DLD1 (cell line): ENCODE results near the gene LRRC8C.

Experiments
- in situ Hi-C: cut with HindIII; loops from 2 replicates; pipeline ENCODE4 v1.10.0; 2017; ENCODE audit warnings: low sequenced_read_pairs

The LRRC8C gene

DNA sequence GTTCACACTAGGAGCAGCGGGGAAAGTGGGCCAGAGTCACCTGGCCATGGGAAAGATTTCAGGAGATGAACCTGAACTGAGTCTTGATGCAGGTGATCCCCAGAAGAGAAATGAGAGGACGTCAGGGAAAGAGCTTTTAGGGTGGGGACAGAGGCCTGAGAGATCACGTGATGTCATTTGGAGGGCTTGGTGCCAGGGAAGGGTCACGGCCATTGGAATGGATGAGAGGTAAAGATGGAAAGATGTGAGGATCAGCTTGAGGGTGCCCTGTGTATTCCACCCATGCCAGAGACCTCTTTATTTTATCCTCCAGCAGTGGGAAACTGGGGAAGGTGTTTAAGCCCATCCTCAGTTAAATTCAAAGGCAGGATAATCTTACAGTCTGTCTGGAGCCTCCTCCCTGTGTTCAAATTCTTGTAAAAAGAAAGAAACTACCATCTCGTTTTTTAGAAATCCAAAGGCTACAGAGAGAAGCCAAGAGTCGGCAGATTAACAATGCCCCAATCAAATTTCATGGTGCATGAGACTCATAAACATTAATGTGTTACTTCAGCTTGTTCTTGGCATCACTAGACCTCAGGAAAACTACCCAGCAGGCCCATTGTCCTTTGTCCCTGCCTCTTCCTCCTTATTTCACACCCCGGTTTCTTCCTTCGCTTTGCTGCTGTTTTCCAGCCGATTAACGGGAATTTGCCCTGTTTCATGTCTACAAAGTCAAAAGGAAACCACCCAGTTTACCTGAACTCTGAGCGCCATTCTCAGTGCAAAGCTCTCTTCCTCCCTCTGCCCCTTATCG lies 94.8 kb downstream of the LRRC8C start:
- in situ Hi-C loops: loop anchor here (25.0 kb wide), 1 partner anchor 265 kb away; no protein-coding TSS in a partner anchor

DNA sequence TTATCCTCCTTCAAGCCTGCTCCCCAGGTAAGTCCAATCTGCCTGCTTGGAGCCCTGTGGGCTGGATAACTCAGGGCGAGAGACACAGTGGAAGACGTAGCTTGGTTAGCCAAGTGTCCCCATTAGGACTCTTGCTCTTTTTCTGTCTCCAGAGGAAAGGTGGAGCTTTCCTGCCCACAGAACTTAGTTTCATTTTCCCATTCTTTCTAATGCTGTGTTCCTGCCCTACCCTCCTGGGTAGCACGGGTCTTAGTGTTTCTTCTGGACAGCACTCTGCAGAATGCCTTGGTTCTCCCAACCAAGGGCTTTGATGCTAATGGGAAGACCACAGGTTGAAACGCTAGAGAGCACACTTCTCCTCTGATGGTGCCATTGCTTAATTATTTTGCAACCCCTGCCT lies 95.5 kb downstream of the LRRC8C start:
- in situ Hi-C loops: loop anchor here (25.0 kb wide), 1 partner anchor 266 kb away; no protein-coding TSS in a partner anchor

DNA sequence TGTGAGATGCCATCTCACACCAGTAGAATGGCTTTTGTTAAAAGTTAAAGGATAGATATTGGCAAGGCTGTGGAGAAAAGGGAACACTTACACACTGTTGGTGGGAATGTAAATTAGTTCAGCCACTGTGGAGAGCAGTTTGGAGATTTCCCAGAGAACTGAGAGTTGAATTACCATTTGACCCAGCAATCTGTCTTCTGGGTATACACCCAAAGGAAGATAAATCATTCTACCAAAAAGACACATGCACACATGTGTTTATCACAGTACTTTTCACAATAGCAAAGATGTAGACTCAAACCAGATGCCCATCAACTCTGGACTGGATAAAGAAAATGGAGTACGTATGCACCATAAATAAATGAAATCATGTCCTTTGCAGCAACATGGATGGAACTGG lies 99.3 kb downstream of the LRRC8C start:
- in situ Hi-C loops: loop anchor here (25.0 kb wide), 1 partner anchor 270 kb away; no protein-coding TSS in a partner anchor

DNA sequence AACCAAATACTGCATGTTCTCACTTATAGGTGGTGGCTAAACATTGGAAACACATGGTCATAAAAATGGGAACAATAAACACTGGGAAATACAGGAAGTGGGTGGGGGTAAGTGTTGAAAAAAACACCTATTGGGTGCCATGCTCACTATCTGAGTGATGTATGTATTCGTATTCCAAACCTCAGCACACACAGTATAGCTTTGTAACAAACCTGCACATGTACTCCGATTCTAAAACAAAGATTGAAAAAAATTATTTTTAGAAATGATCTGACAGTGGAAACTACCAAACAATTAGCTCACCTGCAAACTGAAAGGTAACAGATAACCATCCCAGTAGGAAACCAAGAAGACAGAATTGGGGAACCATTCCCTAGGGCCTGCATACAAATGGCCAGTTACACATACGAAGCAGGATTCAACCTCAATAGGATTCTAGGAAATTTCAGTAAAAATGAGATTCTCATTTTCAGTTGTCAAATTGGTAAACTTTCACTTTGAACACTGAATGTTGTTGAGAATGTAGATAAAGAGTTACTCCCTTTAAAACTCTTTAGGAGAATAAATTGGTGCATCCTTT lies 99.8 kb downstream of the LRRC8C start:
- in situ Hi-C loops: loop anchor here (25.0 kb wide), 1 partner anchor 270 kb away; no protein-coding TSS in a partner anchor

DNA sequence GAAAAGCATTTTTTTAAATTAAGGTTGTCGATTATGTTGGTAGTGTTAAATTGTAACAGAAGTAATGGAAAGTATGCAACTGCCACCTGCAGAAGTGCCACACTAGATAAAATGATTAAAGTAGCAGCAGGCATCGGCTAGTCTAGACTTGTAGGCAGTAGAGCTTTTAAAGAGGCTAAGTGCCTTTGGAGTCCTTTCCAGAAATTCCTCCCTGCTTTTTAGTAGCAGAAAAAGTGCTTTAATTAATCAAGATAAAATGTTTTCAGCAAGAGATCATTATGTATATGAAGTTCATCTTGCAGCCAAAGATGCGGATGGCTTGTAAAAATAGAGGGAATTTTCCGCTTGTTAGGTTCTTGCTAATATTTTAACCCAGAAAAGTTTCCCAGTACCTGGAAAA lies 100.8 kb downstream of the LRRC8C start:
- in situ Hi-C loops: loop anchor here (25.0 kb wide), 1 partner anchor 271 kb away; no protein-coding TSS in a partner anchor

DNA sequence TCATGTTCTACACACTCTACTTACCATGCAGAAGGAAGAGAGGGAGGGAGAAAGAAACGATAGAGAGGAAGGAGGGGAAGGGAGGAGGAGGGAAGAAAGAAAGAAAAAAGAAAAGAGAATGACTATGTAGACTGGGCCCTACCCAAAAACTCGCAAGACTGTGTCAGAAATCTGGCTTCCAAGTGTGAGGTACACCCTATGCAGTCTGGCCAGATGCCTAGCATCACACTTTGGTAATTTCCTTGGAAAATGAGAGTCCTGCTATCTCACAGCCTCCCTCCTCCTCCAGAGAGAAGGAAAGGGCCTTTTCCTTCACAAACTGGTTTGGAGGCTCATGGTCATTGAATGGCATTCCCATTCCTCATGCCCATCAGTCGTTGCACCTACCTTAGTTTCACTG lies 101.5 kb downstream of the LRRC8C start:
- in situ Hi-C loops: loop anchor here (25.0 kb wide), 1 partner anchor 272 kb away; no protein-coding TSS in a partner anchor

DNA sequence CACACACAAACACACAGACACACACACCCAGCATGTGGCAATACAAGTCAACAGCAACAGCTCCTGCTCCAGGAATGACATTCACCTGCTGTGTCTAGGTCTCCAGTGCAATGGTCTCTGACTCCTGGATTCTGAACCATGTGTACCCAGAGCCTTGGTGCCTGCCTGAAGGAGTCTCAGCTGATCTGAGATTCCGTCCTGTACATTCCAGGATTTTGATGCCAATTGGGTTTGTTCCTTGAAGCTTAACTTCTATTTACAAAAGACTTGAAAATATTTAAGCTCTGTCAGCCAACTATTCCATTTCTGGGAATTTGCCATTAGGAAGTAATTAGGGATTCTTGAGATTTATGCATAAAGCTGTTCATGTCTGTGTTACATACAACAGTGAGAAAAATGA lies 102.6 kb downstream of the LRRC8C start:
- in situ Hi-C loops: loop anchor here (25.0 kb wide), 1 partner anchor 273 kb away; no protein-coding TSS in a partner anchor

DNA sequence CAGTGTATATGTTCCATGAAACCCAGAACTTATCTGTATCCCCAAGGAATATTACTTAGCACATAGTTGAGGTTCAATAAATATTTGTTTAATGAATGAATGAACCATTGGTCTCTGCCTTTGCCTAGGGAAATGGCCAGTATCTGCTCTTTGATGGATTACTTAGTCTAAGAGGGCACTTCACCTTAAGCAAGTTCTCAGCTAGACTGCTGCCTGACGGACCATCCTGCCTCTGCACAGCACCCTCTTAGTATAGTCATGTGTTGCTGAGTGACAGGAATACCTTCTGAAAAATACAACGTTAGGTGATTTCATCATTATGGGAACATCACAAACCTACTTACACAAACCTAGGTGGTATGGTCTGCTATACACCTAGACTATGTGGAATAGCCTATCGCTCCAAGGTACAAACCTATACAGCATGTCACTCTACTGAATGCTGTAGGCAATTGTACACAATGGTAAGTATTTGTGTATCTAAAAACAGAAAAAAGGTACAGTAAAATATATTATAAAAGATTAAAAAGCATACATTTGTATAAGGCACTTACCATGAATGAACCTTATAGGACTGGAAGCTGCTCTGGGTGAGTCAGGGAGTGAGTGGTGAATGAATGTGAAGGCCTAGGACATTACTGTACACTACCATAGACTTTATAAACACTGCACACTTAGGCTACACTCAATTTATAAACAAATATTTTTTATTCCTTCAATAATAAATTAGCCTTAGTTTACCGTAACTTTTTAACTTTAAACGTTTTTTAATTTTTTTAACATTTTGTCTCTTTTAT lies 104.2 kb downstream of the LRRC8C start:
- in situ Hi-C loops: loop anchor here (25.0 kb wide), 1 partner anchor 275 kb away; no protein-coding TSS in a partner anchor

DNA sequence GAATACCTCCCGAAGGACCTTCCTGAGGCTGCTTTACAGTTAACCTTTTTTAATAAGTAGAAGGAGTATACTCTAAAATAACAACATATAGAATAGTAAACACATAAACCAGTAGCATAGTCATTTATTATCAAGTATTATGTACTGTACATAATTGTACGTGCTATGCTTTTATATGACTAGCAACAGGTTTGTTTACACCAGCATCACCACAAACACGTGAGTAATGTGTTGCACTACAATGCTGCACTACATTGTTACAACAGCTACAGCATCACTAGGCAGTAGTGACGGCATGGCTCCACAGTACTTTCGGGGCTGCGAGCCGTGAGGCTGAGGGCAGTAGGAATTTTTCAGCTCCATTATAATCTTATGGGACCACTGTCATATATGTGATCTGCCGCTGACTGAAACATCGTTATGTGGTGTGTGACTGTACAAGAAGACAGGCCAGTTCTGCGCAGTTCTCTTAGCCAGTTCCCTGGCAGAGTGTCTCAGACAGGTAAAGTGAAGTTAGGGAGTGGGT lies 105.1 kb downstream of the LRRC8C start:
- in situ Hi-C loops: loop anchor here (25.0 kb wide), 1 partner anchor 276 kb away; no protein-coding TSS in a partner anchor

DNA sequence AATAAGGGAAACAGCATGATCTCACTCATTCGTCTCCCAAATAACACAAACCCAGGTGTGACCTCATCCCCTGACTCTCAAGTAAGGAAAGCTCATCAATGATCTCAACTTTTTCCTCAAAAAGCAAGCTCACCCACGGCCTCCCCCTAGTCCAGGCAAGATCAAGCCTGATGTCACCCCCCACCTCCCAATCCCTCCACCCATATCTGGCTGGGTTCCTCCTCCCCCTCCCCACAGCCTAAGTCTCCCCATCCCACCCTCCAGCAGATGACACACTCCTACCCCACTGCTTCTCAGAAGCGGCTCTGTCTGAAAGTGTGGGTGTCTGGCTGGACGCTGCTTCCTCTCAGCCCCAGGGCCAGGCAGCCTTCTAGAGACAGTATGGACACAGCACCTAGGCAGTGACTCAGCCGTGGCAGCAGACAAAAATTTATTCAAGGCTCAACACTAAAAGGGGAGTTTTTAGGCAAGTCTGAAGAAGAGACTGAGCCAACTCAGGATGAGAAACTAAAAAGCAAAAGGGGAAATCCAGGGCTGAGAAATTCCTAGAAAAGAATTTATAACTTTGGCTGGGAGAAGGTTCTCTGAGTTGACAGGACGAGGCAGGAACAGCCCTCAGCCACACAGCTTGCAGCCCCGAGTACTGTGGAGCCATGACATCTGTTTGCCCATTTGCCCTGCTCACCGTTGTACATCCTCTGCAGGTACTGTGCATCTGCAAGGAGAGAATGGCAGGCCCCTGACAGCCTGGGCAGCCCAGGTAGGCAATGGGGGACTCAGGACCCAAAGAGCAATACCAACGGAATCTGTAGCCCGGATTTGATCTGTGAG lies 106.3 kb downstream of the LRRC8C start:
- in situ Hi-C loops: loop anchor here (25.0 kb wide), 1 partner anchor 277 kb away; no protein-coding TSS in a partner anchor

DNA sequence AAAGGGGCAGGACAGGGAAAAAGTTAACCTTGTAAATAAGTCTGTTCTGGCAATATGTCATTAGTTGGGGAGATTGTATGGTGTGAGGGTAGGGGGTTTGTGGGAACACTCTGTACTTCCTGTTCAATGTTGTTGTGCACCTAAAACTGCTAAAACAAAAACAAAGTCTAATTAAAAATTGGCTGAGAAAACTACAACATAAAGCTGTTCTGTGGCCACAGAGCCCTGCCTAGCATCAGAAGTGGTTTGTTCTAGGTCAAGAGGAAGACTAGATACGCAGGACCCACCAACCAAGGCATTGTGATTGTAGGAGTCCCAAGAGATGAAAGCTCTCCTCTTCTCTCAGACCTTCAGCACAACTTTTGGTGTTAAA lies 106.9 kb downstream of the LRRC8C start:
- in situ Hi-C loops: loop anchor here (25.0 kb wide), 1 partner anchor 278 kb away; no protein-coding TSS in a partner anchor

DNA sequence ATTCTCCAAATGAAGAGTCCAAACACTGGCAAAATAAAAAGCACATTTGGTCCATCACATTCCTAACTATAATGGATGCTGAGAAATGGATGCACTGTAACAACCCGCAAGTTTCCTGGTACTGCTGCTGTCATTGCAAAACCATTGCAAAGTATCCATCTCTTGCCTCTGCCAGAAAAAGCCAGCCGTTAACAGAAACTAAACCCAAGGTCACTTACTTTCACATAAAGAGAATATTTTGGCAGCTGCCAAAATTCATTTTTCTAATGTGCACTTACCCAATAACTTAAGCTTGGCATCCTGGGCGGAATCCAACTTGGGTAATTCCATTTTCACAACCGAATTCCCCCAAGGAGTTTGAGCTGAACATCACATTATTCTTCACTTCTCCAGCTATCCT lies 110.9 kb downstream of the LRRC8C start:
- in situ Hi-C loops: loop anchor here (25.0 kb wide), 1 partner anchor 281 kb away; no protein-coding TSS in a partner anchor

DNA sequence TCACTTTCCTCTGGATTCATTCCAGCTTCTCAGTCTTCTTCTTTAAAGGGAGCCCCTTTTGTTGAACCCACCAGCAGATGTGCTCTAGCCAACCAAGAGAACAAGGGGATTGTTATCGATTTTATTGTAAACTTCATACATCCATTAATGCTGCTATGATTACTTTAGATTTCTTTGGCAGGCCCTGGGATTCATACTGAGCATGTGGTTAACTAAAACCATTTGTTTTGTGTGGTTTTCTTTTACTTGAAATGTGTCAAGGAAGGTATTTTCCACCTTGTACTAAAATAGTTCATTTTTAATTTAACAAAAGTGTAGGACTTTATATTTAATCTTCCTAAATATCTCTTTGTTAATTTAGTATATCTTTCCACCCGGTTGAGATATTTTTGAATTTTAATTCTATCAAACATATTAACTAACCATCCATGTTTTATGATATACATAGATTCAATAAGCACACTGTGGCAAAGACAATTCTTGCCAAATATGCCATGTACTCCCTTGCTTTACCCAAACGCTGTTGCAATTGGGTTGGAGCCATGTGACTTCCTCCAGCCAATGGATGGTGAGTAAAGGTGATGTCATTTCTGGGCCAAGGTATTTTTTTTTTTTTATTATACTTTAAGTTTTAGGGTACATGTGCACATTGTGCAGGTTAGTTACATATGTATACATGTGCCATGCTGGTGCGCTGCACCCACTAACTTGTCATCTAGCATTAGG lies 113.7 kb downstream of the LRRC8C start:
- in situ Hi-C loops: loop anchor here (25.0 kb wide), 1 partner anchor 284 kb away; no protein-coding TSS in a partner anchor

DNA sequence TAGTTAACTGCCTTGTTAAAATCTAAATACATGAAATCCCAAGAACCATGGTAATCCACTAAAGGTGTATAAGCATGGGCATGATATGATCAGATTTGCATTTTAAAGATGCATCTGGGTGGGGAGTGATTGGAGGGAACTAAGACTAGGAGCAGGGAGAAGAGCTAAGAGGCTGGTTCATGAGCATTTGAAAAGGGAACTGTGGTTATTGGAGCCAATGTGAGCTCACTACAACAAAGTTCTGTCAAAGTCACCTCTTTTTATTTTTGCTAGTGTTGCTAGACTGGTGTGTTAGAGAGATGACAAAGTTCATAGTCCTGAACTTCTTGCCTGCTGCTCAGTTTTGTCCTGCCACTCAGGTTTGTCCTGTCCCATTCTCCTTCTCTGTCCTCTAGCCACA lies 120.8 kb downstream of the LRRC8C start:
- in situ Hi-C loops: no loop called here

DNA sequence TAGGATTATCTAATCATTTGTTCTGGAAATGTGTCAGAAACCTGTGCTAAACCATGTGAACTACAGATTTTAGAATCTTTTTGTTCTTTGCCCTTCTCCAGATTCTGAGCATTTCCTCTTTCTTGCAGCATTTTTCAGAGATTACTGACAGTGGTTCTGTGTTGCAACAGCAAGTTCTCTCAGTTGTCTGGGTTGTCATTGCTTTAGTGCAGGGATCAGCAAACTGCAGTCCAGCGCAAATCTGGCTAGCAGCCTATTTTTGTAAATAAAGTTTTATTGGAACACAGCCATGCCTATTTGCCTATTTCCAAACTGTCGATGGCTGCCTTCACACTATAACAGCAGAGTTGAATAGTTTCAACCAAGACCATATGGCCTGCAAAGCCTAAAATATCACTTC lies 121.6 kb downstream of the LRRC8C start:
- in situ Hi-C loops: no loop called here

DNA sequence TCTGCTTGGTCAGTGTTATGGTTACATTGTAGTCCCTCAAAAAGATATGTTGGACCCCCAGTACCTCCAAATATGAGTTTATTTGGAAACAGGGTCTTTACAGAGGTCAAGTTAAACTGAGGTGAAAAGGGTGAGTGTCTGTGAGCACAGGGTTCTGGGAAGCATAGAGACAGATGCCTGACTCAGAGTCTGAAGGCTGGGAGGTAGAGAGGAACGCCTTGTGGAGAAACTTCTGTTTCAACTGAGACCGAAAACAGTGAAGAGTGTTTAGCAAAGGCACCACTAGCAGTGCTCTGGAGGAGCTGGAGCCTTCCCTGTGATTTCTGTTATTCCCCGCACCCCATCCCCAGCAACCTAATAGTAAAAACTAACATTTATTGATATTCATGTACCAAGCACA lies 122.7 kb downstream of the LRRC8C start:
- in situ Hi-C loops: no loop called here

DNA sequence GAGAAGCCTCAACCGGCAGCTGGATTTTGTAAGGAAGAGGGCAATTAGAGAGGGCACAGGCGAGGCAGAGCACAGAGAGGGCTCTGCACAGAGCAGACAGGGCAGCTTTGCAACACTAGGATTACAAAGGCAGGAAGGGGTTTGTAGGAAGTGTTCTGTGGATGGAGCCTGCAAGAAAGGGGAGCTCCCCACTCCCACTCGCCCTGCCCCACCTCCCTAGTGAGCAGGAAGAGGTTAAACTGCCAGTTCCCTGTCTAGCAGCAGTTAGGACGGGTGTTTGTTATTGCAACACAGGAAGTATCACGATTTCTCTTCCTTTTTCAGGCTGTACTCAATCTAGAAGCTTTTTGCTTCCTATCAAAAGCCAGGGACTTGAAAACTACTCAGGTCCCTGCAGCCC lies 124.6 kb downstream of the LRRC8C start:
- in situ Hi-C loops: no loop called here

DNA sequence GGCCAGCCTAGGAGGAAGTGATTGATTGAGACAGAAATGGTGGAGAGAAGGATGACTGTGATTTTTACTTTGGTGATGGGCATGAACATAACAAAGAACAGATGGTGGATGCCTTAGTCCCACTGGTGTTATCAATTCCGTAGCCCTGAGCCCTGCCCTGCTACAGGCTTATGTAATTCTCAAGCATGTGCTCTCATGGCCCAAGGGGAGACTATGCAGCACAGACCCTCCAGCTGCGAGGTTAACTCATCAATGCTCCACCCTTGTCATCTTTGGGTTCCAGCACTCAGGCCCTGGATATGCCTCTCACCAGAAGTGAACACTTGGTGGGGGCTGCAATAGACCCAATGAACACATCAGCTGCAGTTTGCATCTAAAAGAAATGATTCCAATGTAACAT lies 125.2 kb downstream of the LRRC8C start:
- in situ Hi-C loops: no loop called here

DNA sequence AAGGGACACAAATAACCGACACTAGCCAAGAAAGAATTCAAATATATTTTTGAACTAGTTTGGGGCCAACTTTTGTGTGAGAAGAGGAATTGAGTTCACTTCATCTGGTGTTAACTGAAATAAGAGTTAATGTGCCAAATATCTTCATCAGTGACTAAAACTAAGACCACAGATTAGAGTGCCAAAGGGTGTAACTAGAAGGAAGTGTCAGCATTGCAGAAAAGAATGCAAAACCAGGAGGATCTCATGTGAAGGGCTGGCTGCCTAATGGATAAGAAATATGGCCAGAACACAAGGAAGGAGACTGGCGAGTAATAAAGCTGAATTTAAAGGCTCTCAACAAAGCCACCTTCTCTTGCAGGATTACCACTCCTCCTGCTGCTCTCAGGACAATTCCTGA lies 126.1 kb downstream of the LRRC8C start:
- in situ Hi-C loops: no loop called here
